H1 (cell line): ENCODE data around the gene CCAR1. TPM values are rescaled to one million over a fixed set of nuclear protein-coding genes. Genes with fewer than 3 reads are reported as not detected.
"Not testable (repeated sequence)": the region's sequence is repeated elsewhere in the genome, so short reads cannot be mapped to it uniquely, and the experiment has no call there.

Experiments
- CTCF ChIA-PET: fragments of 300-600 bp; sonication (Branson Sonifier 250); formaldehyde crosslinking; loops from one replicate; lab custom pipeline; 2021; ENCODE audit not compliant: partially characterized antibody; lab: Charles Lee
- POLR2A ChIA-PET: fragments of 300-600 bp; sonication (Branson Sonifier 250); formaldehyde crosslinking; loops from one replicate; lab custom pipeline; 2021; ENCODE audit warnings: inconsistent platforms; ENCODE audit not compliant: partially characterized antibody; lab: Charles Lee
- DNase-seq, 2 experiments: peaks; one replicate each; pipeline versions ENCODE4 v3.0.0 to v3.0.0-alpha.2; 2010 to 2022; ENCODE audit warnings: low spot score in 2 of 2, low read depth in 1 of 2, mixed read lengths in 1 of 2
- FAIRE-seq: peaks from 2 replicates; lab custom pipeline; 2011; peaks lifted over from hg19 to GRCh38; lab: Jason Lieb, UNC
- H2AFZ ChIP-seq: 2 replicates; pipeline ENCODE4 v1.8.1; 2012; ENCODE audit warnings: low read length, inconsistent platforms
- H2AK5ac ChIP-seq: 2 replicates; pipeline ENCODE4 v1.6.1; 2013; ENCODE audit warnings: low read depth, low read length
- H2BK120ac ChIP-seq: replicated peaks from 2 replicates; pipeline ENCODE3; 2013; ENCODE audit warnings: low read depth, low read length, inconsistent platforms
- H2BK12ac ChIP-seq: 2 replicates; pipeline ENCODE4 v1.6.1; 2013; ENCODE audit warnings: low read depth, low read length
- H2BK15ac ChIP-seq: 2 replicates; pipeline ENCODE4 v1.6.1; 2013; ENCODE audit warnings: low read length
- H2BK20ac ChIP-seq: 2 replicates; pipeline ENCODE4 v1.6.1; 2013; ENCODE audit warnings: low read length
- H2BK5ac ChIP-seq: 2 replicates; pipeline ENCODE4 v1.6.1; 2013; ENCODE audit warnings: low read depth, low read length
- H3K14ac ChIP-seq: 2 replicates; pipeline ENCODE4 v1.6.1; 2013; ENCODE audit warnings: inconsistent platforms; ENCODE audit not compliant: insufficient read length
- H3K18ac ChIP-seq: 2 replicates; pipeline ENCODE4 v1.6.1; 2013; ENCODE audit warnings: low read length; ENCODE audit errors: extremely low read depth
- H3K23ac ChIP-seq: 2 replicates; pipeline ENCODE4 v1.6.1; 2013; ENCODE audit warnings: inconsistent platforms; ENCODE audit not compliant: insufficient read length
- H3K23me2 ChIP-seq: 2 replicates; pipeline ENCODE4 v1.6.1; 2013; ENCODE audit warnings: low read depth, low read length
- H3K27ac ChIP-seq: 2 replicates; pipeline ENCODE4 v1.6.1; 2011; ENCODE audit warnings: low read depth, low read length, inconsistent platforms
- H3K27me3 ChIP-seq, 4 experiments: replicated peaks in 1 of 4; 1 replicate in 1 of 4; 2 replicates in 3 of 4; pipeline versions ENCODE4 v1.6.1 to v1.8.1; 2011 to 2013; ENCODE audit warnings: low read length in 3 of 4, mild to moderate bottlenecking in 3 of 4, inconsistent platforms in 2 of 4, mixed read lengths in 2 of 4, moderate library complexity in 1 of 4; ENCODE audit not compliant: control insufficient read depth in 3 of 4, insufficient read depth in 3 of 4; ENCODE audit errors: extremely low read depth in 1 of 4
- H3K36me3 ChIP-seq, 4 experiments: 2 replicates each; pipeline versions ENCODE4 v1.6.1 to v1.8.1; 2011 to 2013; ENCODE audit warnings: mild to moderate bottlenecking in 4 of 4, low read length in 3 of 4, moderate library complexity in 2 of 4, control low read depth in 1 of 4, inconsistent platforms in 1 of 4; ENCODE audit not compliant: insufficient read depth in 4 of 4, control insufficient read depth in 2 of 4
- H3K4ac ChIP-seq: replicated peaks from 2 replicates; pipeline ENCODE3; 2013; ENCODE audit warnings: low read length, low read depth, mixed read lengths, inconsistent platforms; ENCODE audit not compliant: insufficient read length
- H3K4me1 ChIP-seq, 4 experiments: replicated peaks in 1 of 4; 1 replicate in 1 of 4; 2 replicates in 3 of 4; pipeline versions ENCODE4 v1.6.1 to v1.8.1; 2011 to 2013; ENCODE audit warnings: low read length in 3 of 4, inconsistent platforms in 2 of 4, mixed read lengths in 1 of 4; ENCODE audit not compliant: insufficient read depth in 4 of 4, control insufficient read depth in 3 of 4
- H3K4me2 ChIP-seq, 2 experiments: 2 replicates each; pipeline versions ENCODE4 v1.6.1 to v1.8.1; 2011 to 2013; ENCODE audit warnings: low read depth in 2 of 2, low read length in 2 of 2, control low read depth in 1 of 2, inconsistent platforms in 1 of 2, mild to moderate bottlenecking in 1 of 2; ENCODE audit not compliant: insufficient read depth in 1 of 2
- H3K4me3 ChIP-seq, 4 experiments: fragments of 200-600, 300-600 bp in 1 of 4; sonication (generic), shearing (Covaris generic), sonication (Bioruptor Twin) in 1 of 4; 2 replicates each; pipeline versions ENCODE4 v1.5.1 to v1.8.1; 2011 to 2016; ENCODE audit warnings: low read length in 4 of 4, low read depth in 3 of 4, control low read depth in 2 of 4, inconsistent platforms in 2 of 4, mild to moderate bottlenecking in 2 of 4, mixed read lengths in 1 of 4, moderate library complexity in 1 of 4; ENCODE audit not compliant: insufficient read depth in 2 of 4; ENCODE audit errors: extremely low read depth in 1 of 4
- H3K56ac ChIP-seq: replicated peaks from 2 replicates; pipeline ENCODE3; 2013; ENCODE audit warnings: low read depth, mild to moderate bottlenecking, mixed read lengths, low read length, inconsistent platforms; ENCODE audit not compliant: insufficient read length
- H3K79me1 ChIP-seq: 2 replicates; pipeline ENCODE4 v1.6.1; 2013; ENCODE audit warnings: low read depth, low read length, control low read depth
- H3K79me2 ChIP-seq, 2 experiments: 2 replicates each; pipeline versions ENCODE4 v1.6.1 to v1.8.1; 2012 to 2013; ENCODE audit warnings: low read length in 2 of 2, mild to moderate bottlenecking in 2 of 2, inconsistent platforms in 1 of 2; ENCODE audit not compliant: insufficient read depth in 2 of 2, control insufficient read depth in 1 of 2
- H3K9ac ChIP-seq, 4 experiments: replicated peaks in 1 of 4; 1 replicate in 1 of 4; 2 replicates in 3 of 4; pipeline versions ENCODE4 v1.6.1 to v1.8.1; 2011 to 2013; ENCODE audit warnings: low read depth in 3 of 4, low read length in 3 of 4, control low read depth in 2 of 4, mild to moderate bottlenecking in 2 of 4, moderate library complexity in 2 of 4, inconsistent platforms in 1 of 4; ENCODE audit errors: extremely low read depth in 1 of 4
- H3K9me3 ChIP-seq, 2 experiments: 2 replicates each; pipeline versions ENCODE4 v1.6.1 to v1.8.1; 2012 to 2013; ENCODE audit warnings: mild to moderate bottlenecking in 2 of 2, moderate library complexity in 2 of 2, control low read depth in 1 of 2, inconsistent platforms in 1 of 2, low read depth in 1 of 2, low read length in 1 of 2, mixed read lengths in 1 of 2; ENCODE audit not compliant: insufficient read depth in 2 of 2
- H4K20me1 ChIP-seq, 2 experiments: replicated peaks in 1 of 2; 2 replicates each; pipeline versions ENCODE3 to v1.8.1; 2011 to 2013; ENCODE audit warnings: inconsistent platforms in 2 of 2, low read length in 2 of 2, mild to moderate bottlenecking in 1 of 2; ENCODE audit not compliant: insufficient read depth in 2 of 2, control insufficient read depth in 1 of 2
- H4K5ac ChIP-seq: 2 replicates; pipeline ENCODE4 v1.6.1; 2013; ENCODE audit warnings: low read length, low read depth, mixed read lengths, inconsistent platforms; ENCODE audit not compliant: insufficient read length
- H4K8ac ChIP-seq: 2 replicates; pipeline ENCODE4 v1.8.0; 2013; ENCODE audit warnings: mild to moderate bottlenecking, moderate library complexity, low read length, inconsistent platforms; ENCODE audit not compliant: insufficient read depth; ENCODE audit errors: extremely low read depth
- H4K91ac ChIP-seq: replicated peaks from 2 replicates; pipeline ENCODE3; 2013; ENCODE audit warnings: low read length, mixed read lengths, inconsistent platforms; ENCODE audit not compliant: insufficient read length
- WGBS, 2 experiments: shearing (Covaris generic) in 1 of 2; methylation state at CpG; one replicate each; pipeline versions ENCODE4 v1.1.6 to v1.1.7; 2013 to 2015; ENCODE audit warnings: low lambda C conversion rate in 2 of 2, mixed read lengths in 2 of 2, inconsistent platforms in 1 of 2, low coverage in 1 of 2, missing lambda C conversion rate in 1 of 2; ENCODE audit not compliant: insufficient replicate concordance in 2 of 2, insufficient coverage in 1 of 2, insufficient read length in 1 of 2; ENCODE audit errors: extremely low coverage in 1 of 2, missing lambda C conversion rate in 1 of 2; 5-methylcytosine and 5-hydroxymethylcytosine counted together
- polyA plus RNA-seq, 7 experiments: library from polyadenylated mRNA; depleted of rRNA in 3 of 7; stranded (reverse) in 5 of 7; unstranded in 2 of 7; fragments of >200 nt in 5 of 7; fragments of 200-250 nt in 2 of 7; gene quantifications; 1 replicate in 5 of 7; 2 replicates in 1 of 7; 4 replicates in 1 of 7; pipeline versions ENCODE4 v1.2.1 to v1.2.3, GENCODE V29; 2011 to 2013; ENCODE audit warnings: missing spikeins in 2 of 7, mixed read lengths in 2 of 7
- total RNA-seq: library from RNA; stranded (reverse); fragmentation: NEBNext Ultra II Directional; extraction: Animal tissue kit (Norgen Biotek cat#: 25700); gene quantifications from 2 replicates; pipeline ENCODE4 v1.2.1, GENCODE V29; 2021

CCAR1 gene
- total and polyA plus RNA-seq, 2 of the 8 experiments (the other 6 are each of a cell fraction or from before 2014, with no cell fraction given), result 91.6 to 111 TPM

- not testable (repeated sequence) for H4K5ac ChIP-seq, H3K4me2 ChIP-seq, H4K20me1 ChIP-seq, H2AFZ ChIP-seq, H3K9me3 ChIP-seq, H3K14ac ChIP-seq, H2BK20ac ChIP-seq, H3K4me1 ChIP-seq, H3K18ac ChIP-seq, H3K4ac ChIP-seq, DNase-seq, H3K9ac ChIP-seq, H3K4me3 ChIP-seq, H2AK5ac ChIP-seq, H3K27me3 ChIP-seq, H3K79me2 ChIP-seq, H3K23me2 ChIP-seq, H3K36me3 ChIP-seq, H3K27ac ChIP-seq, H2BK15ac ChIP-seq, H2BK5ac ChIP-seq, H2BK12ac ChIP-seq, H3K56ac ChIP-seq, H3K79me1 ChIP-seq, H4K8ac ChIP-seq, FAIRE-seq, H3K23ac ChIP-seq, H4K91ac ChIP-seq, H2BK120ac ChIP-seq
- 83% methylated on average over 1 of the region's 1 CpG; no CpG with 5 or more reads in 1 of the 2 experiments for WGBS, 2 experiments
- ChIA-PET POLR2A (interaction anchor here (0.6 kb wide), 1 partner anchor 118 kb away, joined by 4 read pairs; no protein-coding TSS in a partner anchor), CTCF (interaction anchor here (1.4 kb wide), 1 partner anchor 74 kb away, joined by 3 read pairs; no protein-coding TSS in a partner anchor)
These were observed 99.3 kb downstream of the CCAR1 start for GRCh38 chr10:68820359-68820758.

GRCh38 chr10:68822626-68823025 lies 101.6 kb downstream of the CCAR1 start:
- H3K23ac ChIP-seq, H4K91ac ChIP-seq, FAIRE-seq, H3K4me3 ChIP-seq, H3K14ac ChIP-seq, H3K23me2 ChIP-seq, H3K79me2 ChIP-seq, H3K56ac ChIP-seq, H2BK12ac ChIP-seq, DNase-seq, H3K9me3 ChIP-seq, H3K4me1 ChIP-seq, H3K27ac ChIP-seq, H2AK5ac ChIP-seq, H2BK5ac ChIP-seq, POLR2A ChIA-PET, H3K79me1 ChIP-seq, H3K18ac ChIP-seq, H2BK20ac ChIP-seq, H4K5ac ChIP-seq, H2BK15ac ChIP-seq, H2BK120ac ChIP-seq, H3K9ac ChIP-seq, H4K20me1 ChIP-seq, H3K4ac ChIP-seq, H2AFZ ChIP-seq, H4K8ac ChIP-seq, H3K36me3 ChIP-seq, H3K27me3 ChIP-seq, H3K4me2 ChIP-seq: not testable (repeated sequence)
- WGBS, 2 experiments, result 88% methylated on average over 2 of the region's 2 CpGs; no CpG with 5 or more reads in 1 of the 2 experiments
- CTCF ChIA-PET, result interaction anchor here (0.8 to 1.0 kb wide), 2 partner anchors 9 to 56 kb away, joined by 3 to 5 read pairs; no protein-coding TSS in a partner anchor
